GM21381 (cell line): Measurements from ENCODE around the gene ACSF3.

Experiments used
- ATAC-seq: cut with Tn5 transposase; IDR thresholded peaks from one replicate; pipeline ENCODE4 v1.9.1; 2021; ENCODE audit warnings: mild to moderate bottlenecking, moderate library complexity; ENCODE audit not compliant: unreplicated experiment

The ACSF3 gene

DNA sequence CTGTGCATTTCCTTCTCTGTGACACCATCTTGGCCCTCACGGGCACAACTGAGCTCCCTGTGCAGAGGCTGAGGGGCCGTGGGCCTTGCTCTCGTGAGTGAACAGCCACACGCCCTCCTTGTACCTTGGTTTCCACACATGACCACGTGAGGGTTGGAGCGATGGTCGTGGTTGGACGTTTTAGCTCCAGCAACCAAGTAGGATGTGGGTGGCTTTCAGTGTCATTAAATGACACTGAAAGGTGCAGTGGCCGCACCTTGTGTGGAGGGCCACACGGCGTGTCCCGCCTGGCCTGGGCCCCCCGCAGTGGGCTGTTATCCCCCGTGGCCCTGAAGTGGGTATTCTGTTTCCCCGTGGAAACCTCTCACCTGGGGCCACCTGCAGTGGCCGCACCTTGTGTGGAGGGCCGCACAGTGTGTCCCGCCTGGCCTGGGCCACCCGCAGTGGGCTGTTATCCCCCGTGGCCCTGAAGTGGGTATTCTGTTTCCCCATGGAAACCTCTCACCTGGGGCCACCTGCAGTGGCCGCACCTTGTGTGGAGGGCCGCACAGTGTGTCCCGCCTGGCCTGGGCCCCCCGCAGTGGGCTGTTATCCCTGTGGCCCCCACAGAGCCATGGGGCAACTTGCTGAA lies 28.2 kb downstream of the ACSF3 start:
- ATAC-seq, result no peak

DNA sequence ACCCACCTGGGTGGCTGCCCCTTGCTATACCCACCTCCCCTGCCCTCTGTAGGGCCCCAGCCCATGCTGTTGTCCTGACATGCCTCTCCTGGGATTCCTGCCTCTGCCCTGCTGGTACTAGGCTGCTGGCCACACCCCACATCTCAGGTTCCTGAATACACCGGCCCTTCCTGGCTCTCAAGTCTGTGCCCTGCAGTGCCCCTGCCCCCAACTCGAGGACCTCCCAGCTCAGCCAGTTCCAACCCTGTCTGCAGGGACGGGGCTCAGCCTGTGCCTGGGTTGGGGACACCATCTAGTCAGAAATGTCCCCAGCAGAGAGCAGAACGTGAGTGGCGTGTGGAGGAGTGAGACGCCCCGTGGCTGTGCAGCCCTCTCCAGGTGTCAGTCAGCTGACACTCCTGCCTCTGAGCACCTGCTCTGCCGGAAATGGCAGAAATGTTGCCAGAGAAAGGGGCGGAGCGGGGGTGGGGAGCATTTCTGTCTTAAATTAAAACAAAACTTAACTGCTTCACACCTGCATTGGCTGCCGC lies 28.7 kb downstream of the ACSF3 start:
- no peak for ATAC-seq

DNA sequence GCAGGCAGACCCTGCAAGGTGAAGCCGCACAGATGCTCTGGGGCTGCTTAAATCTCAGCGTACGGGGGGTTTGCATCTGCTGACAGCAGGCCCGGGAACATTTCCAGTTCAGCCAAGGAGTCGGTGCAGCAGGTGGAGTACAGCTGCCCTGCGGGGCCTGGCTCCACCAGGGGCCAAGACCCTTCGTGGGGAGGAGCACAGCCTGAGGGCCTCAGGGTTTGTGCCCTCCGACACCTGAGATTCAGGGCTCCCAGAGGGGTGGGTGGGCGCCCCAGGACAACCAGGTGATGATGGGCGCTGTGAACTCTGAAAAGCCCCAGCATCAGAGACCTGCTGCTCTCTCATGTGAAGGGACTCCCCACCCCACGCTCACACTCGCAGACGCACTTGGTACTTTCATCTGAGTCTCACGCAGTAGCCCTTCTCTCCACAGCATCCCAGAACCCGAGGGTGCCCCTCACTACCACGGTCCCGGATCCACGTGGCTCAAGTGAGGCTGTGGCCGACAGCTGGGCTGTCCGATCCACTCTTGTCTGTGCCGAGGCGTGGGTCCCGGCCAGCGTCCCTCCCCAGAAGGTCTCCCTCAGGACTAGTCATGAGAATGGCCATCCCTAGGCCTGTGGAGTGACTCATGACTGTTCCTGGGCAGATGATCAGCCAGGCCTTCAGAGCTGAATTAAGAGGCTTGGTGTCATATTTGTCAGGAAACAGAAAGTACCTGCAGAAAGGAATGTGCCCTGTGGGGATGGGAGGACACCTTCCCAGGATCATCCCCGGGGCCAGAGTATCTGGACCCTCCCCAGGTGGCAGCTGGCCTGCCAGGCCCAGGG lies 29.6 kb downstream of the ACSF3 start:
- no peak for ATAC-seq

DNA sequence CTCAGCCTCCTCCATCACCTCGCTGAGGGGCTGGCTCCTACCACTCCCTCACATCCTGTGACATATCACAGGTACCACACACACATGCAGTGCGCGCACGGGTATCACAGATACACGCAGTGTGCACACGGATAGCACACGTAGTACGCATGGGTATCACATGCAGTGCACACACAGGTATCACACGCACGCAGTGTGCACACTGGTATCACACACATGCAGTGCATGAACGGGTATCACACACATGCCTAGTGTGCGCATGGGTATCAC lies 30.1 kb downstream of the ACSF3 start:
- ATAC-seq, result no peak

DNA sequence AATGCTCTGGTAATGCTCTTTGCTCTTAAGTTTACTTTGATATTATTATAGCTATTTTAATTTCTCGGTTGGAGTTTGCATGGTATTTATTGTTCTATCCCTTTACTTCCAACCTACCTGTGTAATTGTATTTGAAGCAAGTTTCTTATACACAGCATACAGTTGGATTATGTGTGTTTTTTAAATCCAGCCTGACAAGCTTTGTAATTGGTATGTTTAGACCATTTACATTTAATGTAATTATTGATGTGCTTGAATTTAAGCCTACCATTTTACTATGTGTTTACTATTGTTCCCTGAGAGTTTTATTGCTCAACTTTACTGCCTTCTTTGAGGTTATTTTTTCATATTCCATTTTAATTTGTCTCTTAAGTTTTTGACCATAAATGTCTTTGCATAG lies 35.7 kb downstream of the ACSF3 start:
- ATAC-seq, result no peak

DNA sequence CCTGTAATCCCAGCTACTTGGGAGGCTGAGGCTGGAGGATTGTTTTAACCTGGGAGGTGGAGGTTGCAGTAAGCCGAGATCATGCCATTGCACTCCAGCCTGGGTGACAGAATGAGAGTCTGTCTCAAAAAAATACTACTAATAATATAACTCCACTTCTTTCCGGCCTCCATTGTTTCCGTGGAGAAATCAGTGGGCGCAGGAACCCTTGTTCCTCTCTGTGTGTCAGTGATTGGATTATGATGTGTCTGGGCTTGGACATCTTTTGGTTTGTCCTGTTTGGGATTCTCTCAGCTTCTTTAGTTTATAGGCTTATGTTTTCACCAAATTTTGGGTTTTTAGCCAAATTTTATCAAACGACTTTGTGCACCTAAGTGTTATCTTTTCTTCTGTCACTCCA lies 36.8 kb downstream of the ACSF3 start:
- ATAC-seq, result no peak

DNA sequence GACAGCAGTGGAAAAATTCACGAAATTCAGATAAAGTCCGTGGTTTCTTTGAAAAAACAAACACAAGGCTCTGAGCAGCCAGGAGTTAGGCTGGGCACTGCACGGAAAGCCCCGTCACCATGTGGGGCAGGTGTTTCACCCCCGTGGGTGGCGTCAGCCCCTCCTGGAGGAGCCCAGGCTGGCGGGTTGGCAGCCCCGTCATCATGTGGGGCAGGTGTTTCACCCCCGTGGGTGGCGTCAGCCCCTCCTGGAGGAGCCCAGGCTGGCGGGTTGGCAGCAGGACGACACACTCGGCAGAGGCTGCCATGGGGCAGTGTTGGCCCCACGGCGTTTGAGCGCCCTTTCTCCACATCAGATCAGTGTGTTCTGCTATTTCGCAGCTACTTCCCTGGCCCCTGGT lies 38.1 kb downstream of the ACSF3 start:
- no peak for ATAC-seq

DNA sequence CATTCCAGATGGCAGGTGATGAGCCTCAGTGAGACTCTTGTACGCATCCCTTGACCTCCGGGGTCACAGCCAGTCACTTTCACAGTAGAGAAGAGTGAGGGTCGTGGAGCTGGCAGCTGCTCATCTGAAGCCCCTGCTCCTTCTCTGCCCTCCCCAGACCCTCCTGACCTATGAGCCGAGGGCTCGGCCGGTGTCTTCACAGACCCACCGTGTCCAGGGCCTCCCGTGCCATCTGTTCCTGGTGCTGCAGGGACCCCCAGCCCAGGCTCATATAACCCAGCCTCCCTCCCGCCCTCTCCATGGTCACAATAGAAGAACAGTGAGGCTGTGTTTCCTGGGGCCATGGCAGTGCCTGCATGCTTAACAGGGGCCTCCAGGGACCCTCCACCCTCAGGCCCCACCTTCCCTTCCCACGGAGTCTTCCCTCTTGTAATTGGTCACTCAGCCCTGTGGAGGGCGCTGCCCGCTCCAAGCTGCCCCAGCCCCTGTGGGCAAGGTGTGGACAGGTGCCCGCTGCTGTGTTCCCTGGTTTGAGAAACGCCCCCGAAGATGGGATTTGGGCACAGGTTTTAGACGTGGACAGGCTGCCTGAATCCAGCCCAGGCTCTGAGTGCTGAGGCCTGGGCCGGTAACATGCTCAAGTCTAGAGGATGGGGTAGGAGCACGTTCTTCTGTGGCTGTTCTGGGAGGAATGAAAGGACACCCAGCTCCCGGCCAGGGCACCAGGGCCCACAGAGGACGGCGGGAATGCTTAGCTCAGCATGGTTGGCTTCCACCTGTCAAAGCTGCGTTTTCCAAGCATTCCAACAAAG lies 38.7 kb downstream of the ACSF3 start:
- ATAC-seq, result no peak

DNA sequence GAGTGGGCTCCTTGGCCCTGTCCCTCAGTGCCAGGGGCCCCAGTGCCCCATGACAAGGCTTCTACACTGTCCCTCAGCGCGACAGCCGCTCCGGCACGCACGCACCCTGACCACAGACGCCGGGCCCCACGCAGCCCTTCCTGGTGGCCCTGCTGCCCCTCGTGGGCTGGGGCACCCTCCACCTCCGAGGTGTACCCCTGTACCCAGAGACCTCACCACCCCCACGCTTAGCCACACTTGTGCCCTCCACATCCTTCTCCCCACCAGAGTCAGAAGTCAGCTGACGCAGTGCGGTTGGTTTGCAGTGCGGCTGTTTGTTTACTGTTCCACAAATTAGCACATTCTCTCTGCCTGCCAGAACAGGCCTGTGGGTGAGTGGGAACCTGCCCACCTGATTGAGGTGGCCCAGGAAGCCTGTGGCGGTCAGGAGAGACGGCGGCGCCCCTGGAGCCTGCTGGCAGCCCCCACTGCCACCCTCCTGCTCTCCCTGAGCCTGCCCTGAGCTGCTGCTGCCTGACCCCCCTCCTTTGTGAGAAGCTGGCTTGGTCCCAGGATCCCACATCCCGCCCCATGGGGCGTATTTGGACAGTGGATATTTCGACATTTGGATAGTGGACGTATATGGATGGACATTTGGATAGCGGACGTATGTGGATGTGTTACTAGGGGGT lies 39.9 kb downstream of the ACSF3 start:
- no peak for ATAC-seq

DNA sequence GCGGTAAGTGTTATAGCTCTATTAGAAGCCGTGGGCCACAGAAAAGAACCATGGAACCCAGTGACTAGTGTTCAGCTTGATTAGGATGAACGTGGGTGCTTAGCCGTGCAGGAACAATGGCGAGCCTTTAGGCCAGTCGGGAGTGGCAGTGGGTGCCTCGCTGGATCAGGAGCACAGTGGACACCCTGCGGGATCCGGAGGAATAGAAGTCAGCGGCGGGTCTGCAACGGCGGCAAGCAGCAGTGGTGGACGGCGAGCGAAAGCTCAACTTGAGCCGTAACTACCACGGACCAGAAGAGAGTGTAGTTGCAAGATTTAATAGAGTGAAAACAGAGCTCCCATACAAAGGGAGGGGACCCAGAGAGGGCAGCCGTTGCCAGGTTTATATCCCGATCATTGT lies 40.6 kb downstream of the ACSF3 start:
- ATAC-seq, result no peak

DNA sequence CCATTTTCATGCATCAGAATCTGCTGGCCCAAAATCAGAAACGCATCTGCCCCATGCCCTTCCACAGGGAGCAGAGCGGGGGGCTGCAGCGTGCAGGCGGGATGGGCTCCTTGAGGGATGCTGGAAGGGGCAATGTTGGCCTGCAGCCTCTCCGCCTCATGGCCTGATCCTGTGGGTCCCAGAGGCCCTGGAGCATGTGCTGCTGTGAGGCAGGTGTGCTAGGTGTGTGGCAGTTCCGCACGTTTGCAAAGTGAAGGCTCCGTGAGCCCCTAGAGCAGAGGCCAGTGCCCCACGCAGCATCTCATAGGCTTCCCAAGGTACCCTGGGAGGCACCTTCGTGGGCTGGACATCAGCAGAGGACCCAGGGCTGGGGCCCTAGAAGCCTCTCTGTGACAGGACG lies 41.5 kb downstream of the ACSF3 start:
- no peak for ATAC-seq

DNA sequence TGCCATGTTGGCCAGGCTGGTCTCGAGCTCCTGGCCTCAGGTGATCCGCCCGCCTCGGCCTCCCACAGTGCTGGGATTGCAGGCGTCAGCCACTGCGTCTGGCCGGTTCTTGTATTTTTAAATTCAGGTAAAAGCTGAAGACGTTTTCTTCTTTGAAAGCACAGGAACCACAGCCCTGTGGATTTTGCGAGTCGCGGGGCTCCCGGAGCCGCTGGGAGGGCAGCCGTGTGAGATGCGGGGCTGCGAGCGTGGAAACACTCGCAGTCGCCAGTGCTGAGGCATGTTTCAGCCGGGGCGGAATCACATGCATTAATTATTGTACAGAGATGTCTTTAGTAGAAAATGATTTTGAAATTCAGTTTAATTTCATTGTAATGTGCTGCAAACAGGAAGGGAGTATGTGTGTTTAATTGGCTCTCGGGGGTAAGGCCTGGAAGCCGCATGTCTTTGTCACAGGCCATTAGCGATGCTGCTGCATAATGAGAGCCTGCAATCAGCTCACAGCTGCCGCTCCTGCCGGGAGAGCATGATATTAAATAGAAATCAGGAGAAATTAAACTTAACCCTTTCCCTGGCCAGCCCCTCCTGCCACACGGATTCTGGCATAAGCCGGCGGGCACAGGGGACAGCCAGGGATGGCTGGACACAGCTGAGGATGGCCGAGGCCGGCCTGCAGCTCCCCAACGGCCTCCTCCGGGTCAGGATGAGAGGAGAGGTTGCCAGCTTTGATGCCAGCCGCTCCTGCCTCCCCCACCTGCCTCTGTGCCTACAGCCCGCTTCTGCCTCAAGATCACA lies 42.5 kb downstream of the ACSF3 start:
- no peak for ATAC-seq

DNA sequence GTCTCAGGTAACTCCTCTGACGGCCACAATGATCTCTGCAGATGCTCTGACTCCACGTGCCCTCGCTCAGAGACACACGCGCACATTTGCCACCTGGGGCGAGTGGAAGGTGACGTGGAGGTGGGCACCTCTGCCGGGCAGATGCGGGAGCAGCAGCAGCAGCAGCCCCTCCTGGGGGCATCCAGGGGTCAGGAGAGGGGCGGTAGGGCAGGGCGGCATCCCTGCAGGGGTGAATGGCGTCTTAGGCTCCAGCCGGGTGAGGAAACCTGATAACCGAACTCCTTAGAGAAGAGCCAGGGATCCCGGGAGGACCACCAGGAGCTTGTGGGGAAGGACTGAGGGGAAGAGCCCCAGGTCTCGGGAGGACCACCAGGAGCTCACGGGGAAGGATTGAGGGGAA lies 43.3 kb downstream of the ACSF3 start:
- no peak for ATAC-seq

DNA sequence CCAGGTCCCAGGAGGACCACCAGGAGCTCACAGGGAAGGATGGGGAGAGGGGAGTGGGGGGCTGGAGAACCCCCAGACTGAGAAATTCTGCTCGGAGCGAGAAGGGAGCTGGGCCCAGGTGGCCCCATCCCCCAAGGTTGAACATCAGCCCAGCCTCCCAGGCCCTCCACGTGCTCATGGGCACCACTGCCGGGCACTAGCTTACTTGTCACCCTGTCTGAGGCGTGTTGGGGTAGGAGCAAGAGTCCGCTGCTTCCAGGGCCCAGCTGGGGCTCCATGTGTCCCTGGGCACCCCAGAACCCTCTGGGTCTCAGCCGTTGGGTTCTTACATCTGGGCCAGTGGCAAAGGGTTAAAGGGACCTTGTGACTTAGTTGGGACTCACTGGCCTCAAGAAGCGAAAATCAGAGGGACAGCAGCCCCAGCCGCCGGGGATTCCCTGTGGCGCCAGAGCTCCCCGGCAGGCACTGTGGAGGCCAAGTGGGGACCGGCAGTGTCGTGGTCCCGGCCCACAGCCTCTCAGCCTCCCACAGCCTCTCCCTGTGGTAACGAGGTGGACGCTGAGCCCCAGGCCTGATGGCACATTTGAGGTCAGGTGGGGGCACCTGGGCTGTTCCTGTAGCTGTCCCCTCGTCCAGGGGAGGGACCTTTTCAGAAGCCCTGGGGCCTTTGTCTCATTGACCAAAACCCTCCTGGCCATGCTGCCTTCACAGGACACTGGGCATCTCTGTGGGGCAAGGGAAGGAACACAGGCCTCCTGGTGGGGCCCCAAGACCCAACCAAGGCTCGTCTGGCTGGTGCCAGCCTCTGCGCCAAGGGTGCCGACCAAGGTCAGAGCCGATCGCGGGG lies 44.2 kb downstream of the ACSF3 start:
- no peak for ATAC-seq

DNA sequence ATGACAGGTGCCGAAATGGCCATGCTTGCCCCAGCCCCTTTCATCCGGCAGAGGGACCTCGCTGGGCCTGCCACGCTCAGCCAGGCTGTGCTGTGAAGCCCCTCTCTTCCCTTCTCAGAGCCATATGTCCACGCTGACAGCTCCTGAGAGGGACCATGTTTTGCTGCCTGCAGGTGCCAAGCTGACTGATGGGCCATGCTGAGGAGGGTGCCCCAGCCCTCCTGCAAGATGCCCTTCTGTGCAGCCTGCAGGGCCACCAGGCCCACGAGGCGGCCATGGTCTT lies 44.8 kb downstream of the ACSF3 start:
- no peak for ATAC-seq

DNA sequence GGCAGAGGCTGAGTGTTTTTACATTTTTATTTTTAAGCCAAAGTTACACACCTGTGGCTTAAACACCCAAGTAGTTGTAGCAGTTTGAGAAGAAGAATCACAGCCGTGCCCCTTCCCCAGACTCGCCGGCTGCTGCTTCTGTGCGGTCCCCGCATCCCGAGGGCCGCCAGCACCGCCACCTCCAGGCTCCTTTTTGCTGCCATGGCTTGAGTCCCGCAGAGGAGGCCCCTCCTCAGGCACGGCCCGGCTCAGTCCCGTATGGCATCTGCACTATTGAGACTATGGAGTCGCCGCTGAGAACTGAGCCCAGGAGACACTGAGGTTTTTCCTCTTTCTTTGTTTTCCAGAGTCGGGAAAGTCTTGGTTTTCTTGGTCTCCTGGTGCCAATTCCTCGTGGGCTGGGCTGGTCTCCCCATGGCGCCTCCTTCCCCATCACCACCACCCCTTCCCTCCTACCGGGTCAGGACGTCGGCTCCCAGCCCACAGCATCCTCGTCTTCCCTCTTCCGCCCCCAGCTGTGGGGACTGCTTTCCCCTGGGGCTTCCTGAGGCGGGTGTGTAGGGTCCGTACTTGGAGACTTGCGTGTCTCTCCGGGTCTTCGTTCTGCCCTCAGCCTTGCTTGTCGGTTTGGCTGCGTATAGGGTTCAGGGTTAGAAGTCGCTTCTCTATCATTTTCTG lies 45.3 kb downstream of the ACSF3 start:
- no peak for ATAC-seq

DNA sequence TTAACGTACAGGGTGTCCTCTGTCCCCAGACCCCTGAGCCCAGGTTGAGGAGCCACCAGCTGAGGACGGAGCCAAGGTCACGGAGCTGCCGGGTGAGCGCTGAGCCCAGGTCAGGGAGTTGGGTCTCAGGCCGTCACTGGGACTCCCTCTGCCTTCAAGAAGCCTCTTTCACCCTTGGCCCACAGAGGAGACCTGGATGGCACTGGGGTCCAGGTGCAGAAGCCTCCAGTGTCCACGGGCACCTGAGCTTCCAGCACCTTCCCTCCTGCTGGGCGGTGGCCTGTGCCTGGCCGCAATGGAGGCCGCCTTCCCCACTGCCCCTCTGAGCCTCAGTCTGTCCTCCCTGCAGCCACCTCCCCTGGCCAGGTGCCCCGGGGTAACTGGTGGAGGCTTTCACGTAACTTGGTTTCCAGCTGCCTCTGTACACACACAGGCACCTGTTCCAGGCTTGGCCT lies 46.3 kb downstream of the ACSF3 start:
- ATAC-seq, result no peak

DNA sequence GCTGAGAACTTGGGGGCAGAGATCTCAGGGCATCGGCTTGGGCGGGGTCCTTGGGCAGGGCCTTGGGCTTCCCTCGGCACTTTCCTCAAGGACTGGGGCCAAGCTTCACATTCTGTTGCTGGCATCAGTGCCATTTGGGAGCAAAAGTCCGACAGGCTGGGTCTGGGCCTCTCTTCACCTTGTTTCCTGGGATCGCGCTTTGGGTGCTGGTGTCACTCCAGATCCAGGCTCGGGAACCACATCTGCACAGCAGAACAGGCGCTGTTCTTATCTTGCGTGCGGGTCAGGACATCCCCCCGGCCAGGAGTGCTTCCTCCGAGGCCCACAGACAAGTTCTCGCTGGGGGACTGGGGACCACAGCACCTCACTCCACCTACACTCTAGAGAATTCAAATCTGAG lies 46.7 kb downstream of the ACSF3 start:
- no peak for ATAC-seq
